C4-2B (cell line): ENCODE data around the gene RPL28.

ENCODE experiments used
- H3K27ac ChIP-seq: fragments of 450-650 bp; 2 replicates; pipeline ENCODE4 v1.5.1; 2017
- CTCF ChIP-seq: fragments of 450-650 bp; conservative IDR thresholded peaks from 2 replicates; pipeline ENCODE4 v1.5.1; 2017; ENCODE audit warnings: mild to moderate bottlenecking
- ZFX ChIP-seq: fragments of 450-650 bp; IDR thresholded peaks from 2 replicates; pipeline ENCODE4 v1.6.1; 2017

The RPL28 gene

GRCh38 chr19:55354698-55355212 is 31.0 kb upstream of the RPL28 start, which contains the start of gene COX6B2:
TSS of gene COX6B2 (minus strand) at chr19:55354719. CDS start at chr19:55354521, 198 bp downstream.
- no peak within 1 kb of the TSS for H3K27ac ChIP-seq
- no peak for TF ChIP-seq ZFX
- TF ChIP-seq CTCF, result no peak

GRCh38 chr19:55355213-55355821 is 30.4 kb upstream of the RPL28 start:
- H3K27ac ChIP-seq, result no peak overlapping the region
- no peak for TF ChIP-seq ZFX

GRCh38 chr19:55358493-55358892 is 27.2 kb upstream of the RPL28 start:
- TF ChIP-seq CTCF (no peak), ZFX (no peak)
- H3K27ac ChIP-seq, result no peak overlapping the region

- TF ChIP-seq ZFX (no peak), CTCF (no peak)
- H3K27ac ChIP-seq, result no peak overlapping the region
Observed at GRCh38 chr19:55358943-55359908, 26.5 kb upstream of the RPL28 start.

GRCh38 chr19:55360902-55361301 is 24.8 kb upstream of the RPL28 start:
- TF ChIP-seq ZFX (no peak), CTCF (no peak)
- H3K27ac ChIP-seq, result no peak overlapping the region

- TF ChIP-seq ZFX (no peak), CTCF (no peak)
- no peak overlapping the region for H3K27ac ChIP-seq
Observed at GRCh38 chr19:55362174-55362989, 23.4 kb upstream of the RPL28 start.

- TF ChIP-seq ZFX, result no peak
- no peak for TF ChIP-seq CTCF
- no peak within 1 kb of the TSS for H3K27ac ChIP-seq
Observed at GRCh38 chr19:55362990-55363716, 22.6 kb upstream of the RPL28 start, which contains the start of gene GARIN5B. TSS of gene GARIN5B (minus strand) at chr19:55363260. CDS start at chr19:55363066, 194 bp downstream.
